Measurements from ENCODE around the gene LIMA1.
"Not testable (repeated sequence)": the region's sequence is repeated elsewhere in the genome, so short reads cannot be mapped to it uniquely, and the experiment has no call there.

The LIMA1 gene

GRCh38 chr12:50246873-50247612 lies 36.3 kb downstream of the LIMA1 start:
- peak; percentile 31 for DNase-seq

GRCh38 chr12:50246197-50246865 lies 37.0 kb downstream of the LIMA1 start:
- DNase-seq = no peak

GRCh38 chr12:50243507-50243906 lies 39.8 kb downstream of the LIMA1 start:
- DNase-seq = no peak

- DNase-seq = no peak
Observed at GRCh38 chr12:50242751-50243191, 40.5 kb downstream of the LIMA1 start.

- no peak for DNase-seq
Observed at GRCh38 chr12:50241178-50241577, 42.1 kb downstream of the LIMA1 start.

- DNase-seq = no peak
Observed at GRCh38 chr12:50240792-50241114, 42.6 kb downstream of the LIMA1 start.

- no peak for DNase-seq
Observed at GRCh38 chr12:50240096-50240791, 43.1 kb downstream of the LIMA1 start.

GRCh38 chr12:50239355-50239891 lies 43.9 kb downstream of the LIMA1 start:
- DNase-seq = no peak

- DNase-seq = no peak
Observed at GRCh38 chr12:50234347-50234746, 49.0 kb downstream of the LIMA1 start.

GRCh38 chr12:50232771-50233209 lies 50.5 kb downstream of the LIMA1 start:
- DNase-seq = no peak

GRCh38 chr12:50232206-50232605 lies 51.1 kb downstream of the LIMA1 start:
- DNase-seq = no peak

GRCh38 chr12:50231346-50231745 lies 52.0 kb downstream of the LIMA1 start:
- no peak for DNase-seq

GRCh38 chr12:50230217-50230616 lies 53.1 kb downstream of the LIMA1 start:
- no peak for DNase-seq

- no peak for DNase-seq
Observed at GRCh38 chr12:50224026-50224692, 59.2 kb downstream of the LIMA1 start.

- peak; percentile 46 for DNase-seq
Observed at GRCh38 chr12:50222275-50222783, 61.0 kb downstream of the LIMA1 start.

GRCh38 chr12:50221228-50222008 lies 61.9 kb downstream of the LIMA1 start:
- no peak for DNase-seq

GRCh38 chr12:50220363-50220995 lies 62.8 kb downstream of the LIMA1 start:
- no peak for DNase-seq

- no peak for DNase-seq
Observed at GRCh38 chr12:50219544-50219943, 63.8 kb downstream of the LIMA1 start.

GRCh38 chr12:50219001-50219400 lies 64.3 kb downstream of the LIMA1 start:
- DNase-seq = not testable (repeated sequence)

GRCh38 chr12:50218386-50218785 lies 64.9 kb downstream of the LIMA1 start:
- no peak for DNase-seq

- no peak for DNase-seq
Observed at GRCh38 chr12:50217202-50217601, 66.1 kb downstream of the LIMA1 start.
